Measurements from ENCODE around the gene BTBD7. TPM values are rescaled to one million over a fixed set of nuclear protein-coding genes. Genes with fewer than 3 reads are reported as not detected.

Gene BTBD7
- total and polyA plus RNA-seq, 2 donors (not counting 3 experiments of a cell fraction or from before 2014, with no cell fraction given): 20.9 to 50.2 TPM

DNA sequence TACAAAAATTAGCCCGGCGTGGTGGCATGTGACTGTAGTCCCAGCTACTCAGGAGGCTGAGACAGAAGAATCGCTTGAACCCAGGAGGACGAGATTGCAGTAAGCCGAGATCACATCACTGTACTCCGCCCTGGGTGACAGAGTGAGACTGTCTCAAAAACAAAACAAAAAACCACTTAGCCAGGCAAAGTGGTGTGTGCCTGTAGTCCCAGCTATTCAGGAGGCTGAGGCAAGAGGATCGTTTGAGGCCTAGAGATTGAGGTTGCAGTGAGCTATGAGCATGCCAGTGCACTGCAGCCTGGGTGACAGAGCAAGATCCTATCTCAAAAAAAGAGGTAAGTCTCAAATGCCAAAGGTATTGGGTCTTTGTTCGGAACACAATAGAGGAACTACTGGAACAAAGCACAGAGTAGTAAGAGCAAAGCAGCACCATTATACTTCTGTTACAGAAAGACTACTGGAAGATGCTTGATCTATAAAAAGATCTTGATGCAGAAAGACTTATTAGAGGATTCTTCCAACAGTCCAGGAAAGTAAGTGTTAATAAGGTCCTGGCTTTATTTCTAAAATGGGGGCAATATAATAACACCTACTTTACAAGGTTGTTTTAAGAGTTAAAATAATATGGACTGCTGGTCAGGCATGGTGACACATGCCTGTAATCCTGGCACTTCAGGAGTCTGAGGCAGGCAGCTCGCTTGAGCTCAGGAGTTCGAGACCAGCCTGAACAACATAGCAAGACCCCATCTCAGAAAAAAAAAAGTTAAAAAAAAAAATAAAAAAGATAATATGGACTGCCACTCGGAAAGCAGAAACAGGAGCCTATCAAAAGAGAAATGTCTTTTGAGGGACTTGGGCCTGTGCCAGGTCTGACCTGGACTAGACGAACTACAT, 29.9 kb downstream of the BTBD7 start:
- Histone ChIP-seq H3K79me2 (ENCODE audit: control insufficient read depth, insufficient read depth, low read length) (peaks cover 92% of the 10 kb centered on the region), H3K9ac (replicated peaks; ENCODE audit: extremely low read depth, insufficient read depth, low read length) (no peak overlapping the region), H3K36me3 (ENCODE audit: control insufficient read depth in 2 of 2, extremely low read depth in 1 of 2, insufficient read depth in 2 of 2, low read length in 2 of 2) (no peaks in the 10 kb centered on the region), H3K9me1 (replicated peaks; ENCODE audit: control insufficient read depth, extremely low read depth, insufficient read depth, low read length) (no peaks in the 10 kb centered on the region), H3K9me3 (replicated peaks; ENCODE audit: control insufficient read depth, insufficient read depth, low read length) (no peaks in the 10 kb centered on the region), H3K27me3 (ENCODE audit: control insufficient read depth in 2 of 2, insufficient read depth in 2 of 2, low read length in 2 of 2) (no peaks in the 10 kb centered on the region), H3K4me2 (ENCODE audit: insufficient read depth, low read length) (no peak overlapping the region), H4K20me1 (replicated peaks; ENCODE audit: control insufficient read depth, extremely low read depth, insufficient read depth, low read length) (peaks cover 7% of the 10 kb centered on the region), H2AFZ (ENCODE audit: low read depth, low read length) (no peak overlapping the region), H3K4me3 (replicated peaks in 1 of 3; ENCODE audit: insufficient read depth in 1 of 3, low read depth in 1 of 3, low read length in 3 of 3) (no peak overlapping the region), H3K4me1 (ENCODE audit: control insufficient read depth, extremely low read depth, insufficient read depth, low read length) (peaks cover 10% of the 10 kb centered on the region), H3K27ac (ENCODE audit: insufficient read depth, low read depth, low read length) (no peak overlapping the region)
- no peak for TF ChIP-seq POLR2A (IDR thresholded peaks at IDR 0.05; ENCODE audit: low read depth, low read length)
- no peak for TF ChIP-seq EZH2 (IDR thresholded peaks at IDR 0.05; ENCODE audit: borderline replicate concordance, low read depth, low read length, severe bottlenecking)
- TF ChIP-seq, protein P1, sequence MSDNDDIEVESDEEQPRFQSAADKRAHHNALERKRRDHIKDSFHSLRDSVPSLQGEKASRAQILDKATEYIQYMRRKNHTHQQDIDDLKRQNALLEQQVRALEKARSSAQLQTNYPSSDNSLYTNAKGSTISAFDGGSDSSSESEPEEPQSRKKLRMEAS (IDR thresholded peaks at IDR 0.05; ENCODE audit: insufficient read depth, insufficient read length): no peak
- TF ChIP-seq, protein P2, sequence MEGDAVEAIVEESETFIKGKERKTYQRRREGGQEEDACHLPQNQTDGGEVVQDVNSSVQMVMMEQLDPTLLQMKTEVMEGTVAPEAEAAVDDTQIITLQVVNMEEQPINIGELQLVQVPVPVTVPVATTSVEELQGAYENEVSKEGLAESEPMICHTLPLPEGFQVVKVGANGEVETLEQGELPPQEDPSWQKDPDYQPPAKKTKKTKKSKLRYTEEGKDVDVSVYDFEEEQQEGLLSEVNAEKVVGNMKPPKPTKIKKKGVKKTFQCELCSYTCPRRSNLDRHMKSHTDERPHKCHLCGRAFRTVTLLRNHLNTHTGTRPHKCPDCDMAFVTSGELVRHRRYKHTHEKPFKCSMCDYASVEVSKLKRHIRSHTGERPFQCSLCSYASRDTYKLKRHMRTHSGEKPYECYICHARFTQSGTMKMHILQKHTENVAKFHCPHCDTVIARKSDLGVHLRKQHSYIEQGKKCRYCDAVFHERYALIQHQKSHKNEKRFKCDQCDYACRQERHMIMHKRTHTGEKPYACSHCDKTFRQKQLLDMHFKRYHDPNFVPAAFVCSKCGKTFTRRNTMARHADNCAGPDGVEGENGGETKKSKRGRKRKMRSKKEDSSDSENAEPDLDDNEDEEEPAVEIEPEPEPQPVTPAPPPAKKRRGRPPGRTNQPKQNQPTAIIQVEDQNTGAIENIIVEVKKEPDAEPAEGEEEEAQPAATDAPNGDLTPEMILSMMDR (IDR thresholded peaks at IDR 0.05; ENCODE audit: extremely low read depth in 1 of 2, insufficient read depth in 1 of 2, low read depth in 1 of 2, low read length in 2 of 2): no peak
- no peak for TF ChIP-seq JUN (IDR thresholded peaks at IDR 0.05; ENCODE audit: borderline replicate concordance, insufficient read depth, insufficient read length, low read depth)
- no peak for TF ChIP-seq FOS (IDR thresholded peaks at IDR 0.05; ENCODE audit: borderline replicate concordance, insufficient read depth, low read length)
- no peak for TF ChIP-seq MYC (IDR thresholded peaks at IDR 0.05; ENCODE audit: low read depth, low read length)
- no peak for TF ChIP-seq GATA2 (IDR thresholded peaks at IDR 0.05; ENCODE audit: insufficient read depth, insufficient read length, low read depth, low read length)
- no peak for TF ChIP-seq POLR2AphosphoS5 (IDR thresholded peaks at IDR 0.05; ENCODE audit: insufficient read depth, low read depth, low read length)
- dilution Hi-C loops (cut with MboI; ENCODE audit: extremely low pct_ligation_motif_present, low sequenced_read_pairs) (no loop called here), intact Hi-C loops (cut with micrococcal nuclease) (no loop called here)
- DNase-seq (ENCODE audit: low read depth, low spot score): no peak
- no peak for FAIRE-seq
- BruUV-seq (replicated peaks): no TSS peak
- ChIA-PET CTCF (interaction anchor here (1.0 to 1.9 kb wide), 2 partner anchors 20 to 38 kb away, joined by 3 to 4 read pairs; no protein-coding TSS in a partner anchor), POLR2A (no interaction called here)

All from endothelial cell of umbilical vein (primary cell).